GM12878 (cell line): ENCODE results near the gene TRERF1. TPM values are rescaled to one million over a fixed set of nuclear protein-coding genes. Genes with fewer than 3 reads are reported as not detected.
A peak's percentile ranks its signal among the peaks of the same experiment; 100 is the strongest.

ENCODE experiments used
- ATAC-seq: fragments of 200-7000 bp; cut with Tn5 transposase; 3 replicates; pipeline ENCODE4 v1.9.1; 2020; ENCODE audit warnings: mild to moderate bottlenecking, moderate library complexity
- BruUV-seq: library from RNA; stranded (reverse); fragments of 400-500 nt; replicated peaks from 2 replicates; lab custom pipeline; 2021; lab: Mats Ljungman, UMichigan
- CTCF ChIA-PET: fragments of 300-600 bp; sonication (Branson Sonifier 250); formaldehyde crosslinking; extraction: SDS; loops from one replicate; lab custom pipeline; 2021; ENCODE audit warnings: inconsistent platforms; lab: Yijun Ruan, JAX
- POLR2A ChIA-PET: fragments of 350-600 bp; formaldehyde crosslinking; extraction: SDS; loops from one replicate; lab custom pipeline; 2021; ENCODE audit warnings: inconsistent platforms; lab: Charles Lee
- RAD21 ChIA-PET: fragments of 300-600 bp; sonication (Branson Sonifier 250); formaldehyde crosslinking; loops from one replicate; lab custom pipeline; 2023; ENCODE audit warnings: antibody characterized with exemption; ENCODE audit not compliant: unreplicated experiment; lab: Charles Lee
- SMC1A ChIA-PET: fragments of 300-600 bp; sonication (Branson Sonifier 250); formaldehyde crosslinking; loops from one replicate; lab custom pipeline; 2023; ENCODE audit not compliant: unreplicated experiment, uncharacterized antibody; lab: Charles Lee
- DNase-seq: peaks from one replicate; pipeline ENCODE4 v3.0.0-alpha.2; 2011; ENCODE audit warnings: low read depth, low spot score
- FAIRE-seq: peaks from 3 replicates; lab custom pipeline; 2011; peaks lifted over from hg19 to GRCh38; lab: Jason Lieb, UNC
- H2AFZ ChIP-seq: 2 replicates; pipeline ENCODE4 v1.6.0; 2011; ENCODE audit warnings: low read depth, low read length, control low read depth; ENCODE audit not compliant: control insufficient read depth
- H3K27ac ChIP-seq: 2 replicates; pipeline ENCODE4 v1.5.1; 2011; ENCODE audit warnings: control low read depth; ENCODE audit not compliant: control insufficient read depth, insufficient read depth
- H3K27me3 ChIP-seq, 2 experiments: replicated peaks in 1 of 2; 2 replicates each; pipeline versions ENCODE4 v1.6.0 to v1.6.1; 2011; ENCODE audit warnings: low read length in 1 of 2; ENCODE audit not compliant: control insufficient read depth in 2 of 2, insufficient read depth in 2 of 2
- H3K36me3 ChIP-seq, 2 experiments: 2 replicates each; pipeline ENCODE4 v1.5.1; 2011; ENCODE audit warnings: low read length in 1 of 2; ENCODE audit not compliant: control insufficient read depth in 2 of 2, insufficient read depth in 2 of 2
- H3K4me1 ChIP-seq: 2 replicates; pipeline ENCODE4 v1.6.1; 2011; ENCODE audit warnings: mild to moderate bottlenecking, low read length, moderate library complexity, mixed read lengths; ENCODE audit not compliant: control insufficient read depth, insufficient read depth
- H3K4me2 ChIP-seq: 2 replicates; pipeline ENCODE4 v1.6.0; 2011; ENCODE audit warnings: control low read depth; ENCODE audit not compliant: control insufficient read depth, insufficient read depth
- H3K4me3 ChIP-seq: fragments of 200-600 bp; sonication (generic); 2 replicates; pipeline ENCODE4 v1.5.1; 2016
- H3K79me2 ChIP-seq: 2 replicates; pipeline ENCODE4 v1.6.0; 2011; ENCODE audit warnings: low read length; ENCODE audit not compliant: control insufficient read depth, insufficient read depth
- H3K9ac ChIP-seq: 2 replicates; pipeline ENCODE4 v1.8.0; 2011; ENCODE audit warnings: low read length, control low read depth, mixed read lengths; ENCODE audit not compliant: control insufficient read depth, insufficient read depth
- H3K9me3 ChIP-seq: replicated peaks from 3 replicates; pipeline ENCODE4 v1.5.1; 2011; ENCODE audit warnings: mild to moderate bottlenecking, low read length; ENCODE audit not compliant: control insufficient read depth, insufficient read depth
- H4K20me1 ChIP-seq: 2 replicates; pipeline ENCODE4 v1.6.0; 2011; ENCODE audit not compliant: control insufficient read depth, insufficient read depth
- BACH1 ChIP-seq: fragments of 450-650 bp; IDR thresholded peaks from 2 replicates; pipeline ENCODE4 v1.6.1; 2017; ENCODE audit warnings: mild to moderate bottlenecking, borderline replicate concordance
- DPF2 ChIP-seq: fragments of 450-650 bp; IDR thresholded peaks from 2 replicates; pipeline ENCODE4 v1.6.1; 2017; ENCODE audit warnings: mild to moderate bottlenecking
- HDAC6 ChIP-seq: fragments of 200-600 bp; sonication (generic); IDR thresholded peaks from one replicate; pipeline ENCODE4 v1.8.0; 2017; ENCODE audit warnings: antibody characterized with exemption; ENCODE audit not compliant: unreplicated experiment
- IKZF1 ChIP-seq: fragments of 450-650 bp; conservative IDR thresholded peaks from 2 replicates; pipeline ENCODE4 v1.6.1; 2017; ENCODE audit warnings: antibody characterized with exemption, mild to moderate bottlenecking
- KAT2A ChIP-seq: conservative IDR thresholded peaks from 2 replicates; pipeline ENCODE4 v1.6.1; 2011; ENCODE audit warnings: low read depth, low read length; ENCODE audit not compliant: control insufficient read depth
- MTA2 ChIP-seq: fragments of 450-650 bp; IDR thresholded peaks from 2 replicates; pipeline ENCODE4 v1.6.1; 2016; ENCODE audit warnings: low read depth, mild to moderate bottlenecking, moderate library complexity
- PBX3 ChIP-seq: IDR thresholded peaks from 2 replicates; pipeline ENCODE4 v1.6.1; 2011; ENCODE audit warnings: mild to moderate bottlenecking, low read depth, low read length, moderate library complexity; ENCODE audit not compliant: insufficient replicate concordance
- PKNOX1 ChIP-seq: fragments of 450-650 bp; IDR thresholded peaks from 2 replicates; pipeline ENCODE4 v1.6.1; 2016; ENCODE audit warnings: mild to moderate bottlenecking
- RFX5 ChIP-seq: IDR thresholded peaks from 2 replicates; pipeline ENCODE4 v1.6.1; 2011; ENCODE audit warnings: low read depth, low read length, improper control_type of control experiment
- SIN3A ChIP-seq: IDR thresholded peaks from 2 replicates; pipeline ENCODE4 v1.6.1; 2012; ENCODE audit warnings: low read depth, low read length, improper control_type of control experiment
- SKIL ChIP-seq: fragments of 450-650 bp; IDR thresholded peaks from 2 replicates; pipeline ENCODE4 v1.6.1; 2017; ENCODE audit warnings: mild to moderate bottlenecking, low read depth, inconsistent platforms; ENCODE audit not compliant: poor library complexity, severe bottlenecking
- ZBED1 ChIP-seq: IDR thresholded peaks from 2 replicates; pipeline ENCODE4 v1.6.1; 2016; ENCODE audit warnings: borderline replicate concordance
- ZBTB33 ChIP-seq: fragments of 450-650 bp; IDR thresholded peaks from 2 replicates; pipeline ENCODE4 v1.6.1; 2017; ENCODE audit warnings: mild to moderate bottlenecking
- WGBS: methylation state at CpG from one replicate; pipeline ENCODE4 v1.1.6; 2016; ENCODE audit warnings: low lambda C conversion rate; ENCODE audit not compliant: insufficient replicate concordance, insufficient coverage; ENCODE audit errors: missing lambda C conversion rate; 5-methylcytosine and 5-hydroxymethylcytosine counted together
- in situ Hi-C: fragments of 300-500 bp; cut with MboI; formaldehyde crosslinking; loops from 9 replicates; pipeline ENCODE4 v1.14.3; 2018; ENCODE audit warnings: mixed read lengths
- intact Hi-C: fragments of 100-400 bp; cut with micrococcal nuclease; formaldehyde crosslinking; loops from one replicate; pipeline ENCODE4 v1.14.2; 2022; ENCODE audit not compliant: unreplicated experiment
- polyA plus RNA-seq, 11 experiments: library from polyadenylated mRNA; depleted of rRNA in 4 of 11; unstranded in 6 of 11; stranded (reverse) in 5 of 11; fragments of >200 nt; fragmentation: Nextera tagmentation in 4 of 11; fragmentation: Illumina TruSeq in 1 of 11; extraction: Ambion mirVana in 4 of 11; extraction: Trizol in 1 of 11; gene quantifications; 1 replicate in 1 of 11; 2 replicates in 10 of 11; pipeline versions ENCODE4 v1.2.1 to v1.2.3, GENCODE V29; 2011 to 2016; ENCODE audit warnings: inconsistent platforms in 2 of 11, missing spikeins in 2 of 11, low read depth in 1 of 11
- total RNA-seq, 4 experiments: library from RNA; depleted of rRNA in 3 of 4; stranded (reverse); fragments of >200 nt in 3 of 4; fragmentation: Illumina TruSeq in 1 of 4; extraction: Trizol in 1 of 4; gene quantifications; 2 replicates each; pipeline versions ENCODE4 v1.2.1 to v1.2.3, GENCODE V29; 2013 to 2021
- TF ChIP-seq, protein P1 (sequence below): fragments of 450-650 bp; IDR thresholded peaks from 2 replicates; pipeline ENCODE4 v1.6.1; 2018; ENCODE audit warnings: borderline replicate concordance, mild to moderate bottlenecking; ENCODE audit not compliant: partially characterized antibody

Gene TRERF1
- total and polyA plus RNA-seq, 10 of the 15 experiments (the other 5 are each of a cell fraction or from before 2014, with no cell fraction given) = 2.2 to 19.4 (median 7.2) TPM

DNA sequence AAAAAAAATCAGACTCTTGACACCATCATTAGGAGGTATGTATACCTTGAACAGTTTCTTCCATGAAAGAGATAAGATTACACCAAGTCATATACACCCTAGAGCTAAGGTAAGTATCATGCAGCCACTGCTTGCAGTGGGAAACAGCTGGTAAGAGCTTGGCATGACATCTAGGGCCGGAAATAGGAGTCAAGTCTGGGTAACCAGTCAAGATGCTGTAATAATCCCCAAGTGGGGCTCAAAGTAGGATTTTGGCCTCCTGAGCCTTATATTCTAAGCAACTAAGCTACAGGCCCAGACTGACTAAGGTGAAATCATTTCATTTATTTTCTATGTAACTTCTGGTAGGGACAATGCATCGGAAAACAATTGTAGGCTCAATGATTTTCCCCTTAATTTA, 23.9 kb downstream of the TRERF1 start:
- in situ Hi-C loops = loop anchor here (5.0 kb wide), 1 partner anchor 49 kb away; no protein-coding TSS in a partner anchor
- peaks cover 61% of the 10 kb centered on the region for H3K4me1 ChIP-seq

More for the DNA sequence above, 23.9 kb downstream of the TRERF1 start:
- ChIA-PET CTCF (interaction anchor here (0.9 to 2.5 kb wide), 9 partner anchors 14 to 119 kb away, joined by 3 to 15 read pairs (median 4); no protein-coding TSS in a partner anchor), POLR2A (interaction anchor here (0.6 to 2.5 kb wide), 8 partner anchors 12 to 114 kb away, joined by 3 to 9 read pairs (median 4); no protein-coding TSS in a partner anchor), SMC1A (interaction anchor here (0.6 to 3.6 kb wide), 27 partner anchors 8 to 166 kb away, joined by 3 to 25 read pairs (median 5); no protein-coding TSS in a partner anchor), RAD21 (interaction anchor here (0.6 to 2.8 kb wide), 20 partner anchors 8 to 721 kb away, joined by 3 to 18 read pairs (median 4); partner anchors contain the start of gene TRERF1)
- no peak overlapping the region for H2AFZ ChIP-seq
- no peaks in the 10 kb centered on the region for H3K9me3 ChIP-seq
- no peak overlapping the region for H3K4me3 ChIP-seq
- no TSS peak for BruUV-seq
- intact Hi-C loops = no loop called here
- H3K27me3 ChIP-seq = no peaks in the 10 kb centered on the region
- no peaks in the 10 kb centered on the region for H4K20me1 ChIP-seq
- H3K79me2 ChIP-seq = peaks cover 12% of the 10 kb centered on the region
- no peaks in the 10 kb centered on the region for H3K36me3 ChIP-seq
- no peak overlapping the region for H3K9ac ChIP-seq
- WGBS = 46% methylated on average over 2 of the region's 2 CpGs
- peak overlapping the region; percentile 20; the same call in 1 of the 2 replicates for H3K27ac ChIP-seq
- TF ChIP-seq, protein P1, sequence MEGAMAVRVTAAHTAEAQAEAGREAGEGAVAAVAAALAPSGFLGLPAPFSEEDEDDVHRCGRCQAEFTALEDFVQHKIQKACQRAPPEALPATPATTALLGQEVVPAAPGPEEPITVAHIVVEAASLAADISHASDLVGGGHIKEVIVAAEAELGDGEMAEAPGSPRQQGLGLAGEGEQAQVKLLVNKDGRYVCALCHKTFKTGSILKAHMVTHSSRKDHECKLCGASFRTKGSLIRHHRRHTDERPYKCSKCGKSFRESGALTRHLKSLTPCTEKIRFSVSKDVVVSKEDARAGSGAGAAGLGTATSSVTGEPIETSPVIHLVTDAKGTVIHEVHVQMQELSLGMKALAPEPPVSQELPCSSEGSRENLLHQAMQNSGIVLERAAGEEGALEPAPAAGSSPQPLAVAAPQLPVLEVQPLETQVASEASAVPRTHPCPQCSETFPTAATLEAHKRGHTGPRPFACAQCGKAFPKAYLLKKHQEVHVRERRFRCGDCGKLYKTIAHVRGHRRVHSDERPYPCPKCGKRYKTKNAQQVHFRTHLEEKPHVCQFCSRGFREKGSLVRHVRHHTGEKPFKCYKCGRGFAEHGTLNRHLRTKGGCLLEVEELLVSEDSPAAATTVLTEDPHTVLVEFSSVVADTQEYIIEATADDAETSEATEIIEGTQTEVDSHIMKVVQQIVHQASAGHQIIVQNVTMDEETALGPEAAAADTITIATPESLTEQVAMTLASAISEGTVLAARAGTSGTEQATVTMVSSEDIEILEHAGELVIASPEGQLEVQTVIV = no peak
- TF ChIP-seq KAT2A (no peak), RFX5 (no peak), SKIL (no peak), BACH1 (no peak), HDAC6 (no peak), DPF2 (no peak), PKNOX1 (no peak), SIN3A (no peak), PBX3 (no peak), ZBED1 (no peak), IKZF1 (no peak), MTA2 (no peak), ZBTB33 (no peak)
- no peak for DNase-seq
- ATAC-seq = no peak; the same call in 2 of the 3 replicates
- no peak for FAIRE-seq
- peak overlapping the region; percentile 75 for H3K4me2 ChIP-seq
